ENCODE measurements around the gene SPOCK1. TPM values are rescaled to one million over a fixed set of nuclear protein-coding genes. Genes with fewer than 3 reads are reported as not detected.

The SPOCK1 gene
- polyA plus RNA-seq, 2 of the 4 experiments (the other 2 are of a cell fraction), result 28.9 to 40.8 TPM

DNA sequence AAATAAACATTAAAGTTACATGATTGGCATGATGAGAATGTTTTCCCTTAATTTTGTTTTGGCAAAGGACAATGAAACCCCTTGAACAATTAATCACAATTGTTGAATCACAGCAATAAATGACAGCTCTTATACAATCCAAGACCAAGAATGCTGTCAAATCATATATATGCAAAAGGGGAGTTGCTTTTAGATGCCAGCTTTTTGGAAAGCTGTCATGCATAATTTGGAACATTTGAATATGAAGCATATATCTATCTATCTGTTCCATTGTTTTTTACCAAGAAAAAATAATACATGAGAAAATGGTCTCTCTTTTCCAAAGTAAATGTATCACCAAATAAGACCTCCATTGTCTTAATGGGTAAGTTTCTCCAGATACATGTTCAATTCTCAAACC lies 44.5 kb downstream of the SPOCK1 start:
- CTCF ChIA-PET, result interaction anchor here (1.0 to 2.0 kb wide), 3 partner anchors 11 to 134 kb away, joined by 3 to 6 read pairs (median 5); no protein-coding TSS in a partner anchor
- ATAC-seq, result no peak
- Histone ChIP-seq H3K27ac (no peak overlapping the region), H3K9me3 (no peaks in the 10 kb centered on the region), H3K4me2 (no peak overlapping the region), H3K4me3 (no peak overlapping the region), H3K4me1 (no peaks in the 10 kb centered on the region)
- POLR2A ChIA-PET, result no interaction called here
- no peak for FAIRE-seq
- TF ChIP-seq ZFP36 (IDR thresholded peaks at IDR 0.05; ENCODE audit: borderline replicate concordance, partially characterized antibody), result no peak
- TF ChIP-seq EHF (CRISPR knock-in tag; IDR thresholded peaks at IDR 0.05), result no peak
- no peak for TF ChIP-seq TP53 (CRISPR knock-in tag; IDR thresholded peaks at IDR 0.05)
- TF ChIP-seq ZC3H11A (IDR thresholded peaks at IDR 0.05), result no peak
- TF ChIP-seq E2F6 (IDR thresholded peaks at IDR 0.05; ENCODE audit: borderline replicate concordance, low read depth), result no peak
- no peak for TF ChIP-seq POLR2AphosphoS2 (conservative IDR thresholded peaks at IDR 0.05; ENCODE audit: low read length)
- TF ChIP-seq HDAC2 (IDR thresholded peaks at IDR 0.05), result no peak
- DNase-seq (ENCODE audit: low read depth in 1 of 2, low spot score in 1 of 2), result no peak

- TF ChIP-seq, protein P1, sequence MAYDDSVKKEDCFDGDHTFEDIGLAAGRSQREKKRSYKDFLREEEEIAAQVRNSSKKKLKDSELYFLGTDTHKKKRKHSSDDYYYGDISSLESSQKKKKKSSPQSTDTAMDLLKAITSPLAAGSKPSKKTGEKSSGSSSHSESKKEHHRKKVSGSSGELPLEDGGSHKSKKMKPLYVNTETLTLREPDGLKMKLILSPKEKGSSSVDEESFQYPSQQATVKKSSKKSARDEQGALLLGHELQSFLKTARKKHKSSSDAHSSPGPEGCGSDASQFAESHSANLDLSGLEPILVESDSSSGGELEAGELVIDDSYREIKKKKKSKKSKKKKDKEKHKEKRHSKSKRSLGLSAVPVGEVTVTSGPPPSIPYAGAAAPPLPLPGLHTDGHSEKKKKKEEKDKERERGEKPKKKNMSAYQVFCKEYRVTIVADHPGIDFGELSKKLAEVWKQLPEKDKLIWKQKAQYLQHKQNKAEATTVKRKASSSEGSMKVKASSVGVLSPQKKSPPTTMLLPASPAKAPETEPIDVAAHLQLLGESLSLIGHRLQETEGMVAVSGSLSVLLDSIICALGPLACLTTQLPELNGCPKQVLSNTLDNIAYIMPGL (CRISPR knock-in tag; IDR thresholded peaks at IDR 0.05; ENCODE audit: borderline replicate concordance), result no peak
- TF ChIP-seq HDAC2 (IDR thresholded peaks at IDR 0.05) (no peak), EHMT2 (IDR thresholded peaks at IDR 0.05; ENCODE audit: low read depth) (peak; percentile 76), POLR2AphosphoS2 (conservative IDR thresholded peaks at IDR 0.05; ENCODE audit: low read length) (no peak), NFE2L2 (conservative IDR thresholded peaks at IDR 0.05; ENCODE audit: low read length) (no peak), ZC3H11A (IDR thresholded peaks at IDR 0.05) (no peak), ZSCAN20 (CRISPR knock-in tag; IDR thresholded peaks at IDR 0.05) (no peak), SREBF2 (IDR thresholded peaks at IDR 0.05) (no peak), POLR2A (IDR thresholded peaks at IDR 0.05; ENCODE audit: low read length) (no peak), HEYL (CRISPR knock-in tag; IDR thresholded peaks at IDR 0.05) (no peak), HOXA7 (CRISPR knock-in tag; IDR thresholded peaks at IDR 0.05) (no peak), ZNF302 (CRISPR knock-in tag; IDR thresholded peaks at IDR 0.05) (no peak), MAZ (IDR thresholded peaks at IDR 0.05; ENCODE audit: borderline replicate concordance, low read depth, low read length) (no peak), RAD21 (conservative IDR thresholded peaks at IDR 0.05 in 1 of 2, IDR thresholded peaks at IDR 0.05 in 1 of 2) (no peak)
- TF ChIP-seq, protein P2, sequence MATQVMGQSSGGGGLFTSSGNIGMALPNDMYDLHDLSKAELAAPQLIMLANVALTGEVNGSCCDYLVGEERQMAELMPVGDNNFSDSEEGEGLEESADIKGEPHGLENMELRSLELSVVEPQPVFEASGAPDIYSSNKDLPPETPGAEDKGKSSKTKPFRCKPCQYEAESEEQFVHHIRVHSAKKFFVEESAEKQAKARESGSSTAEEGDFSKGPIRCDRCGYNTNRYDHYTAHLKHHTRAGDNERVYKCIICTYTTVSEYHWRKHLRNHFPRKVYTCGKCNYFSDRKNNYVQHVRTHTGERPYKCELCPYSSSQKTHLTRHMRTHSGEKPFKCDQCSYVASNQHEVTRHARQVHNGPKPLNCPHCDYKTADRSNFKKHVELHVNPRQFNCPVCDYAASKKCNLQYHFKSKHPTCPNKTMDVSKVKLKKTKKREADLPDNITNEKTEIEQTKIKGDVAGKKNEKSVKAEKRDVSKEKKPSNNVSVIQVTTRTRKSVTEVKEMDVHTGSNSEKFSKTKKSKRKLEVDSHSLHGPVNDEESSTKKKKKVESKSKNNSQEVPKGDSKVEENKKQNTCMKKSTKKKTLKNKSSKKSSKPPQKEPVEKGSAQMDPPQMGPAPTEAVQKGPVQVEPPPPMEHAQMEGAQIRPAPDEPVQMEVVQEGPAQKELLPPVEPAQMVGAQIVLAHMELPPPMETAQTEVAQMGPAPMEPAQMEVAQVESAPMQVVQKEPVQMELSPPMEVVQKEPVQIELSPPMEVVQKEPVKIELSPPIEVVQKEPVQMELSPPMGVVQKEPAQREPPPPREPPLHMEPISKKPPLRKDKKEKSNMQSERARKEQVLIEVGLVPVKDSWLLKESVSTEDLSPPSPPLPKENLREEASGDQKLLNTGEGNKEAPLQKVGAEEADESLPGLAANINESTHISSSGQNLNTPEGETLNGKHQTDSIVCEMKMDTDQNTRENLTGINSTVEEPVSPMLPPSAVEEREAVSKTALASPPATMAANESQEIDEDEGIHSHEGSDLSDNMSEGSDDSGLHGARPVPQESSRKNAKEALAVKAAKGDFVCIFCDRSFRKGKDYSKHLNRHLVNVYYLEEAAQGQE (IDR thresholded peaks at IDR 0.05), result peak; percentile 92
- ChIA-PET CTCF (interaction anchor here (1.4 to 3.8 kb wide), 2 partner anchors 45 to 133 kb away, joined by 6 to 12 read pairs; partner anchors contain the start of gene SPOCK1), POLR2A (no interaction called here)
- Histone ChIP-seq H3K4me2 (no peak overlapping the region), H3K9me3 (no peaks in the 10 kb centered on the region), H3K4me3 (no peak overlapping the region), H3K4me1 (no peaks in the 10 kb centered on the region), H3K27ac (no peak overlapping the region)
- ATAC-seq (no peak), FAIRE-seq (no peak), DNase-seq (ENCODE audit: low read depth in 1 of 2, low spot score in 1 of 2) (peak in 1 of 2 experiments; percentile 43)
- WGBS (ENCODE audit: missing lambda C conversion rate), result 49% methylated on average over 6 of the region's 6 CpGs
Measured at GRCh38 chr5:137453483-137454080, 45.5 kb downstream of the SPOCK1 start.
